Left colon (tissue), 2 donors: Measurements from ENCODE around the gene SLC39A11. TPM values are rescaled to one million over a fixed set of nuclear protein-coding genes. Genes with fewer than 3 reads are reported as not detected.
"Not testable (repeated sequence)": the region's sequence is repeated elsewhere in the genome, so short reads cannot be mapped to it uniquely, and the experiment has no call there.

ENCODE experiments used
- ATAC-seq: fragments of 200-7000 bp; cut with Tn5 transposase; one replicate; pipeline ENCODE4 v1.9.1; 2020; ENCODE audit warnings: mild to moderate bottlenecking, moderate library complexity
- DNase-seq, 2 donors: peaks; one replicate each; pipeline ENCODE4 v3.0.0-alpha.2; 2020
- intact Hi-C, 2 donors: fragments of 100-400 bp; cut with DNase I in 1 of 2; cut with micrococcal nuclease in 1 of 2; formaldehyde crosslinking; loops; one replicate each; pipeline versions ENCODE4 v1.11.2 to v1.14.0; 2022; cut with DNase I, micrococcal nuclease
- long read RNA-seq: library from polyadenylated mRNA; unstranded; transcript quantifications from one replicate; pipeline ENCODE4 v2.0.0, GENCODE V29; 2021
- total RNA-seq, 2 donors: library from RNA; stranded (reverse); fragmentation: NEBNext Ultra II Directional; extraction: Animal tissue kit (Norgen Biotek cat#: 25700); gene quantifications; one replicate each; pipeline ENCODE4 v1.2.1, GENCODE V29; 2021
- donor health status: DM: no; HTN: no; CAD: no.
- donor health status: DM: yes; HTN: yes; CAD: no.

SLC39A11 gene
- 10 to 100 TPM; 67.4 to 89.8 TPM for total RNA-seq
- long read RNA-seq, transcript SLC39A11-201 (10 exons, 2,737 nt): major isoform, 21 of 47 reads
- long read RNA-seq, transcript SLC39A11-202 (10 exons, 2,752 nt): minor isoform, 8 of 47 reads
- long read RNA-seq, partial matches to known transcripts: 3 of 47 reads
- long read RNA-seq, other reads (novel, unspliced or antisense): 15 of 47 reads

- DNase-seq: peak; percentile 92 to 93
- intact Hi-C loops: no loop called here
- ATAC-seq: peak; percentile 99
Observed at GRCh38 chr17:73092523-73093135, at the start of gene SLC39A11. SLC39A11 (minus strand) TSS chr17:73092688; CDS start chr17:73088764, 3,924 bp downstream.

GRCh38 chr17:73141411-73141810, 48.9 kb upstream of the SLC39A11 start:
- ATAC-seq: no peak
- intact Hi-C loops: no loop called here

GRCh38 chr17:73140566-73140965, 48.1 kb upstream of the SLC39A11 start:
- ATAC-seq: no peak
- intact Hi-C loops: no loop called here
- DNase-seq: no peak

More at GRCh38 chr17:73141411-73141810, 48.9 kb upstream of the SLC39A11 start:
- DNase-seq: no peak

- no peak for ATAC-seq
- no peak for DNase-seq
- intact Hi-C loops: no loop called here
Observed at GRCh38 chr17:73139296-73139695, 46.8 kb upstream of the SLC39A11 start.

GRCh38 chr17:73138541-73139138, 46.2 kb upstream of the SLC39A11 start:
- DNase-seq: no peak
- no peak for ATAC-seq
- intact Hi-C loops: no loop called here

- ATAC-seq: no peak
- DNase-seq: no peak
- intact Hi-C loops: no loop called here
Observed at GRCh38 chr17:73137376-73137775, 44.9 kb upstream of the SLC39A11 start.

- intact Hi-C loops: no loop called here
- DNase-seq (no peak), ATAC-seq (no peak)
Observed at GRCh38 chr17:73135766-73136165, 43.3 kb upstream of the SLC39A11 start.

- intact Hi-C loops: no loop called here
- no peak for DNase-seq
- no peak for ATAC-seq
Observed at GRCh38 chr17:73133911-73134649, 41.6 kb upstream of the SLC39A11 start.

GRCh38 chr17:73132085-73132492, 39.6 kb upstream of the SLC39A11 start:
- intact Hi-C loops: no loop called here
- ATAC-seq (no peak), DNase-seq (no peak)

- intact Hi-C loops, ATAC-seq, DNase-seq: not testable (repeated sequence)
Observed at GRCh38 chr17:73131439-73131838, 39.0 kb upstream of the SLC39A11 start.

GRCh38 chr17:73130977-73131376, 38.5 kb upstream of the SLC39A11 start:
- DNase-seq: no peak
- intact Hi-C loops: no loop called here
- no peak for ATAC-seq

GRCh38 chr17:73128496-73128895, 36.0 kb upstream of the SLC39A11 start:
- intact Hi-C loops: no loop called here
- no peak for DNase-seq
- no peak for ATAC-seq

GRCh38 chr17:73126716-73127473, 34.4 kb upstream of the SLC39A11 start:
- ATAC-seq (no peak), DNase-seq (no peak)
- intact Hi-C loops: no loop called here

GRCh38 chr17:73123606-73124320, 31.3 kb upstream of the SLC39A11 start:
- intact Hi-C loops: no loop called here
- DNase-seq (no peak), ATAC-seq (no peak)

GRCh38 chr17:73122953-73123605, 30.6 kb upstream of the SLC39A11 start:
- DNase-seq (no peak), ATAC-seq (no peak)
- intact Hi-C loops: no loop called here

GRCh38 chr17:73121506-73121905, 29.0 kb upstream of the SLC39A11 start:
- intact Hi-C loops: no loop called here
- ATAC-seq (no peak), DNase-seq (no peak)

GRCh38 chr17:73119631-73120030, 27.1 kb upstream of the SLC39A11 start:
- intact Hi-C loops: no loop called here
- no peak for DNase-seq
- no peak for ATAC-seq

- ATAC-seq (no peak), DNase-seq (no peak)
- intact Hi-C loops: no loop called here
Observed at GRCh38 chr17:73118951-73119391, 26.5 kb upstream of the SLC39A11 start.
